Stimulated activated CD8-positive, alpha-beta memory T cell treated with anti-CD3 and anti-CD28 coated beads, Interleukin-2, amount 100 ng/mL, for 48 hours (primary cell): ENCODE measurements around the gene KIAA1328.
"Not testable (repeated sequence)": the region's sequence is repeated elsewhere in the genome, so short reads cannot be mapped to it uniquely, and the experiment has no call there.

ENCODE experiments used
- DNase-seq, 2 donors: peaks; one replicate each; pipeline ENCODE4 v3.0.0-alpha.2; 2020; ENCODE audit warnings: low read depth in 2 of 2

The KIAA1328 gene

DNA sequence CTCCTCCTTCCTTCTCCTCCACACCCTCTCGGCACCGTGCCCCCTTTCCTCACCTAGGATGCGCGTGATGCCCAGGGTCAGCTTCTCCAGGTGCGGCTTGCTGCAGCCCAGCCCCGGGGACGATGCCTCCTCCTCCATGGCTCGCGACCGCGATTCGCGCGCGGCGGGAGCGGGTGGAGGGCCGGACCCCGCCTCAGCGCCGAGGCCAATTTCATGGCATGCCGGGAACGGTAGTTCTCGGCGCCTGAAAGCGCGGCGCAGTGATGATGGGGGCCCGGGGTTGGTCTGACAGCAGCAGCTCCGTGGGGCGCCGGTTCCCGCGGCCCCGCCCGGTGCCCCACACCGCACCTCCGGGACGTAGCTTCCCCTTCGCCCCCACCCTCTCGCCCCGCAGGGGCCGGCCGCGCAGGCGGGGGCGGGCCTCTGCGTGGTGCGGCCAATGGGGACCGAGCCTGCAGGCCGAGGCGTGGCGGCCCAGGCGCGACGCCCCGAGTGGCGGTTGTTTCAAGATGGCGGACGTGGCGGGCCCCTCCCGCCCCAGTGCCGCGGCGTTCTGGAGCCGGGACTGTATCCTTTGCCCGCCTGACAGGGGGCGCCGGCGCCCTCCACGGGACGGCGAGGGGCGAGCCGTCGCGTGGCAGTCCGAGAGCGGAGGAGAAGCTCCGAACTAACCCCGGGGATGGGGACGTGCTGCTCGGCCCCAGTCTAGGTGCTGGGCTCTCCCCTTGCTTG, at the start of gene KIAA1328, which contains the start of gene TPGS2:
Gene KIAA1328, plus strand, starts transcription at position 498 of the 732 bp plus-strand sequence. Its CDS starts 12 bp downstream, at position 510.
Gene TPGS2, minus strand, starts transcription at position 373 of the 732 bp plus-strand sequence. Its CDS starts 235 bp downstream, at position 138.
- peak; percentile 79 to 81 for DNase-seq

DNA sequence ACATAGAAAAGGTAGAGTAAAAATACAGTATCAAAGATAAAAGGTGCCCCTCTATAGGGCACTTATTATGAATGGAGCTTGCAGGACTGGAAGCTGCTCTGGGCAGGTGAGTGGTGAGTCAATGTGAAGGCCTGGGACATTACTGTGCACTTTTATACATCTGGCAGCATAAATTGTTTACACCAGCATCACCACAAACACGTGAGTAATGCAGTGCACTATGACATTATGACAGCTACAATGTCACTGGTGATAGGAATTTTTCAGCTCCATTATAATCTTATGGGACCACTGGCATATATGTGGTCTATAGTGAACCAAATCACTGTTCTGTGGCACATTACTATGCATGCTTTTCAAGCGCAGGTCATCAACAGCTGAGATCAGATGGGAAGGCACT, 48.2 kb upstream of the KIAA1328 start:
- no peak for DNase-seq

DNA sequence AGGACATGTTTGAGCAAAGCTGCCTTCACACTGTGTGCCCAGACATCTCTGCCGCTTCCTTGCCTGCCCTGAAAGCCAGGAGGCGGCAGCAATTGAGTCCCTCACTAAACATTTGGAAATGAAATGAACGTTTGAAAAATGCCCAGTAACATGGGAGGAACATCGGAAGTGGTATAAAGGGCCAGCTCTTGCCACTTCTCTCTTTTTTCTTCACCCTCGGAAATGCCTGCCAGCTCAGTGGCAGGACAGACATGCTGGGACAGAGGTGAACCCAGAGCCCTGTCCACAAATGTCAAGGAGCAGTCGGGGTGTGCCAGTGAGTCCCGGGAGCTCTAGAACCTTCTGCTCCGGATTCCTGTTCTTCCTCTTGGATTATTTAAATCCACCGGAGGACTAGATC, 46.2 kb upstream of the KIAA1328 start:
- no peak for DNase-seq

DNA sequence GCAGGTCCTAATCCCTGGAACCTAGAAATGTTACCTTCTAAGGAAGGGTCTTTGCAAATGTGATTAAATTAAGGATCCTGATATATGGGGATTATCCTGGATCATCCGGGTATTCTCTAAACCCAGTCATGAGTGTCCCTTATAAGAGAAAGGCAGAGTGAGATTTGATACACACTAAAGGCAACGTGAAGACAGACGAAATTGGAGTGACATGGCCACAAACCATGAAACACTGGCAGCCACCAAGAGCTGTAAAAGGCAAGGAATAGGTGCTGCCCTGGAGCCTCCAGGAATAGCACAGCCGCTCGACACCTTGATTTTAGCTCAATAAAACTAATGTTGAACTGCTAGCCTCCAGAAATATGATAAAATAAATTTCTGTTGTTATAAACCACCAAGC, 45.1 kb upstream of the KIAA1328 start:
- DNase-seq: no peak

DNA sequence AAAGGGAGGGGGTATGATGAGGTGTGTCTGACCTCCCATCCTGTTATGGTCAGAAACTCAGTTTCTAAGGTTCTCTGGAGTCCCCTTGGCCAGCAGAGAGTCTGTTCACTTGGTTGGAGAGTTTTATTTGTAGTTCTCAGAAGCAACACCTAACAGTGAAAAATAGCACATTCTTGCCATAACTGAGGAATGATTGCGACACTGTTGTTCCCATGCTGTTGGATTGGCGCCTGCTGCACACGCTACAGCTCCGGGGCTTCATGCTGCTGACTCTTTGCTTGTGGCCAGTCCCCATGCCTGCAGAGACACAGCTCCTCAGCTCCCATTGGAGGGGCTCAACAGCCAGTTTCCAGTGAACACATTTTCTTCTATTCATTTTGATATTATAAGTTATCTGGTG, 42.2 kb upstream of the KIAA1328 start:
- DNase-seq: no peak

DNA sequence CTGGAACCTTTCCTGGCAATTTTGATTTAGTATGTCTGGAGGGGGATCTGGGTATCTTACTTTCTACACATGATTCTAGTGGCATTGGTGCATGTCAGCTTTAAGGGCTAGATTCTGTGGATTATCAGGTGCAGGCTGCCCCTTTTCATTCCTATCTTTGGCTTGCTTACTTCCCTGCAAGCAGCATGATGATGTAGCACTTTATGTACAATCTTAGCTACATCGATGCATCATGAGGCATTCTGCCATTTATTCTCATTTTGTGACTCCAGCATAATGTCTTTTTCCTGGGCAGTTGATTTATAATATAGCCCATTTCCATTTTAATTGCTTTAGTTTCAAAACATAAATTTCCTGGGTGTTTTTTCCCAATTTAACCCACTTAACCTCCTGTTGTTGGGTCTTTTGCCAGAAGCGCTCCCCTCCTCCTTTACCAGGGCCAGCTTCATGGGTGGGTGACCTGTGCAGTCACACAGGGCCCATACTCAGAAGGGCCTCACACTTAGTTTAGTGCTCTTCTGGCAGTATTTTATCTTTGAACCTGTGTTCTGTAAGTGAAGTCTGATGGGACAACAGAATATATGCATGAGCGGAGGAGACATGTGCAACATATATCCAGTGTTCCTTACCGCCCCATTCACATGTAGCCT, 36.2 kb upstream of the KIAA1328 start:
- no peak for DNase-seq

DNA sequence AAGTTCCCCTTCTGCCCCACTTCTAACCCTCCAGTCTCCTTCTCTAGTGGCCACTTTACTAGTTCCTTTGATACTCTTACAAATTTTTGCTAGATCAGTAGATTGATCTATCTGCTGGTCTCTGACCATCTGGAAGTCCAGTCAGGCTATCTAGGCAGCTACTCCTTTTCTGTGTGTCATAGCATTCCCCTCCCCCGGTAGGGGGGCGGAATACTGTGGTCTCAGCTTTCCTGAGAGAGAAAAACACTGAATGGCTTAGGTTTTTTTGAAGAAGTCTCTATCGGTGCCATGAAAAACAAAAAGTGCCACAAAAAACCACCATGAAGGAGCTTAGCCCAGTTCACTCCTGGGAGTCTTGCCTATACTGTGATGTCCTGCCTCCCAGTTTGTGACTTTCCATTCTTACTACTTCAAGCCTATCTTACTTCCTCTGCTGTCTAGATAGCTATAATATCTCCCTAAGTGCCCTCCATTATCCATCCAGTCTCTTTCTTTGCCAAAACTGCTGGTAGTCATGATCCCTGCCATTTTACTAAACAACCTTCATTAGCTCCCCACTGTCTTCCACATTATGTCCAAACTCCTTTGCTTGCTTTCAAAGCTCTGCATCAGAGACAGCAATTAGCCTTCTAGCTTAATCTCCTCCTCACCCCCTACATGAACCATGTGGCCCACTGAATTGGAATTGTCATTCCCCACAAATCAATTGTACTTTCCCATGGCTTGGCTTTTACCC, 30.0 kb upstream of the KIAA1328 start:
- no peak for DNase-seq

DNA sequence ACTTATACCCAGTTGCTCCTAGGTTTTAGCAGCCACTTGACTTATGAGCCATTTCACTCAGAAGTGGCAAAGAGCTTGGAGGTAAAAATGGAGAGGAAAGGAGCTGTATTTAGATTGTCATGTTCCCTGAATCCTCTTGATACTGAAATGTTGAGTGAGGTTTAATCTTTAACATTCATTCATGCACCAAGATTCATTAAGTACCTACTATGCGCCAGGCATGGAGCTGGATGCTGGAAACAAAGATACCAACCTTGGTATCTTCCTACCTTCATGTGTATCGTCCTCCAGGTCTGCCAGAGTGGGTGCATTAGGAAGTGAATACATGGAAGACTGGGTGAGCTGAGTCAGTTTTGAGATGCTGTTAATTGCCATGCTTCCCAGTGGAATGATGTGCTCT, 23.8 kb upstream of the KIAA1328 start:
- DNase-seq: no peak

DNA sequence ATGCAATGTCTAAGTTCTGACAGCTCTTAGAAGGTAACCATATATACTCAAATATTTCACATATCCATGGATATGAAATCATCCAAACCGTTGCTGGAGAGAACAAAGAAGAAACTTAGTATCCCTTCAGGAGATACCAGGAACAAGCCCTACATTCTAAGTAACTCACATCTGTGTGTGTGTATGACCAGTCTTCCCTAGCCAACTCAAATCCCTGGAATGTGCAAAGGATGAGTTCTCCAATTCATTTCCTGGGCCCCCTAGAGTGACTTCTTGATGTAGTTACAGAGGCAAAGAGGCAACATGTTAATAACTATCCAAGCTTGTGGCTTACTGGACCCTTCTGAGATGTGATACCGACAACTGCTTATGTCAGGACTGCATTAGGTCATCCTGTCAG, 20.2 kb upstream of the KIAA1328 start:
- no peak for DNase-seq

DNA sequence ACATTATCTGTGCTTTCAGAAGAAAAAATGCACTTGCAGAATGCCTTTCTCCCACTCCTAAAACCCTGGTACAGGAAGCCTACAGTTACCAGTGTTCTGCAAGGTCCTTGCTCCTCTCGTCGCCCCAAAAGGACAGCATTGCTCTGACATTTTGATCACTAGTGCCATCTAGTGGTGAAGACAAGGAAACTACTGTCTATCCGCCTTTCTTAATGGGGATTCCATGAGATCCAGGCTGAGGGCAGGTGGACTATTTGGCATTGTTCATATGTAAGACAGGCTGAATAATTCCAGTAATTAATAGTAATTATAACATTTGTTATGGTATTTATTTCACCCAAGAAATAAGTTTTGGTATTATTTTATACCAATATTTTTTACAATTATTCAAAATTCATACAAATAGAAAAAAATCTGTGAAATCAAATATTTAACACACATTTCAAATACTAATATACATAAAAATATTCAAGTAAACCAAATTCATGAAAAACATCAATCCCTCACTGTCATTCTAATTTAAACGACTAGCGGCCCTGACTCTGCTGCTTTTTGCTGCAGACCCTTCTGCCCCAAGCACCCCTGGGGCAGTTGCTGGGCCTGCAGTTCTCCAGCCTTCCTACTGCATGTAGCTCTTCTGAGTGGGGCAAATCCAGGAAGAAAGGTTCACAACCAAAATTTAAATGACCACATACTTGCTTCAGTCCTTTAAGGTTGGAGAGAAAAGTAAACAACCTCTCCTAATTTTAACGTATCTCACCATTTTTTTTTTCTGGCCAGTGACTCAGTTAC, 19.1 kb upstream of the KIAA1328 start:
- DNase-seq: no peak

DNA sequence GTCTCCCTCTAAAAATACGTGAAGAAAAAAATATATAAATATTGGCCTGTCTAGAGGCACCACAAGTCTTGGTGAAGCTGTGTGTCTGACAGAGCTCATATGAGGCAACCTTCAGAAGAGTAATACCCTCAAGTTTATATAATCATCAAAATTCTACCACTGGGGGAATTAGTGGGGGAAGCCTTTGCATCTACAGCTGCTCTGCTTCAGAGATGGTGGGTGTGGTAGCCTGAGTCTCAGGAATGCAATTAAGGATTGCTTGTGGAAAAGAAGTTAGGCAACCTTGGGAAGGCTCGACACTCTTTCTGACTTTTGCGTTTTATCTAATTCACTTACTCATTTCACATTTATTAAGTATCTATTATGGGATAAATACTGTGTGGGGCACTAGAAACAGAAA, 17.5 kb upstream of the KIAA1328 start:
- no peak for DNase-seq

DNA sequence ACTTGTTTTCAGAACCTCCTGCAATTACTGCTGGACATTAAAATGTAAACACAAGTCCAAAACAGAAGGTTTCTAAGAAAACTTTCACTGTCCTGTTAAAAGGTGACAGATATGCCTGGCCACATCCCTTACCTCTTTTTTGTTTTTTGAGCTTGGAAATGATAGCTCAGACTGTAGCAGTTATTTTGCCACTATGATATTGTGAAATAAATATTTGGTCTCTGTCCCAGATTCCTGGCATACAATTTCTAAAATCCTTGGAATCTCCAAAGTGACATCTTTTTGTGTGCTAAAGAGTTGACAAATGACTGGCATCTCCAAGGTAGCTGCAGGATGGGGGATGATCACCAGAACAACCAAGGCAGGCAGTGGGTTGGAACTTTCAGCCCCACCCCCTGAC, 17.0 kb upstream of the KIAA1328 start:
- DNase-seq: no peak

DNA sequence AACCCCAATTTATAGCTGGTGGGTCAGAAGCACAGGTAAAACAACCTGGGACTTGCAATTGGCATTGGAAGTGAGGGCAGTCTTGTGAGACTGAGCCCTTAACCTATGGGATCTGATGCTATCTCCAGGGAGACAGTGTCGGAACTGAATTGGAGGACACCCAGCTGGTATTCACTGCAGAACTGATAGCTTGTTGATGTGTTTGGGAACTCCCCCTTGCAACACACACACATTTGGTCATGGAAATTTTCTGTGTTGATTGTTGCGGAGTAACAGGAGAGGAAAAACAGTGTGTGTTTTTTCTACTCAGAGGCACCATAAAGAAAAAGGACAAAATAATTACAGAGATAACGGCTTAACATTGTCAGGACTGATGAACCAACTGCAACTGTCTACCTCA, 16.2 kb upstream of the KIAA1328 start:
- DNase-seq: no peak

DNA sequence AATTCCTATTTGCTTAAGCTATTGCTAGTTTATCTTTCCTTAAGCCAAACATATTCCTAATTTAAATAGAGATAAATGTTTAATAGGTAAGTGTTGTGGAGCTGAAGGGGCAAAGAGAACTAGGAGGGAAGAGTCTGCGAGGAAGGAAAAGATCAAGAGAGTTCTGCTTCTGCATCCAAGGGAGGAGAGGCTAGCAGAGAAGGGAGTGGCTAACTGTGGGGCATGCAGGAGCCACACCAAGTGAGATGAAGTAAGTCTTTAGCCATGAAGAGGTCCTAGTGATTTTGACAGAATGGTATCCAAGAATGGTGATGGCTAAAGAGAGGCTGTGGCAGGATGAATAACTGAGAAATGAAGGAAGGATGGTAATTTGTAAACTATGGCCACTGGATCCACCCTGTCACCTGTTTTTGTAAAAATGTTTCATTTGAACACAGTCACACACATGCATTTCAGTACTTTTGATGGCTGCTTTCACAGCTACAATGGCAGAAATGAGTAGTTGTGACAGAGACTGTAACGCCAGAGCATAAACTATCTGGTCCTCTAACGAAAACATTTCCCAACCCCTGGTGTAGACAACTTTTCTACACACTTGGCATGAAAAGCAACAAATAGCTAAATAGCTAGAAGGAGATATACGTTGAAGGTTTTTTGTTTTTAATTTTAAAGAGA, 15.7 kb upstream of the KIAA1328 start:
- no peak for DNase-seq

DNA sequence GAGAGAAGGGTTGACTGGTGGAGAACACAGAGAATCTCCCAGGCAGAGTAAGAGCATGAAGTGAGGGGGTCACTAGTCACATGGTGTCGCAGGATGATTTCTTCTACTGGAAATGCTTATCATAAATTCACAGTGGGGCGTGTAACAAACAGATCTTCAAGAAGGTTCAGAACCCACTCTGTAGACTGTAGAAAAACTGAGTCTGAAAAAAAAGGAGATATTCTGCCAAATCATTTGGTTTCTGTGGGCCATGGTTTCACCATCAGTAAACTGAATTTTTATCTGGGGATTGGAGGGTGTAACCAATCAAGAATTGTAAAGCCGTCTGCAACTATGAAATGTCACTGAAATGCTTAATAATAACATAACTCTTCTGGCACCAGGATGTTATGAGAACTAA, 15.1 kb upstream of the KIAA1328 start:
- DNase-seq: no peak

DNA sequence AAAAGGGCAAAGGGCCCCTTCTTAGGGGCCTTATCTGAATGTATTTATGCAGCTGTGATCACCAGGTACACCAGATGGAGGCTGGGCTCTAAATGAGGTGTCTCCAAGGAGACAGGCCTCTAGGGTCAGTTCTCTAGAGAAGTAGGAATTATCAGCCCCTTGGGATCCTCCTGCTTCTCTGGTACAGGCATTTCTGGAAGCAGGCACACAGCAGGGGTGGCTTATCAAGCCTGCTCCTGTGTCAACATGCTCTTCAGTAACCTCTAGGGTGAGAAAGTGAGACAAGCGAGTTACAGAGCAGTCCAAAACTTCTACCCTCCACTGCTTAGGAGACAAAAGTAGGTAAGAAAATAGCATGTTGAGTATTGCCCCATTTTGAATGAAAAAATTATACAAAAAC, 13.9 kb upstream of the KIAA1328 start:
- no peak for DNase-seq

DNA sequence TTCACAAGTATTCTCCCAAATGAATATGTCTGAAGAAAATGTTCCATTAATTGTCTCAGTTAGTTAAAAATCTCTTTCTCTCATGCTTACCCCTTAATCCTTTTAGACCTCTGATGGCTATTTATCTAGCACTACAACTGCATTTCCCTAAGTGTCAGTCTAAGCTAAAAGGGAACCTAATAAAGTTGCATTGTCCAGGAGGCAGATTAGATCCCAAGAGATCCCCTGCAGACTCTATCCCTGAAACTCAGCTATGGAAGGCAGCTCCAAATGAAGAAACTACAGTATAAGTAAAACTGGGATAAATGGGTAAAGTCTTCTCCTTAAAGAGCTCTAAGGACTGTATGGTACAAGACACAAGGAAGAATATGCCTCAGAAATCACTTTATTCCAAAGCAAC, 12.8 kb upstream of the KIAA1328 start:
- DNase-seq: not testable (repeated sequence)

DNA sequence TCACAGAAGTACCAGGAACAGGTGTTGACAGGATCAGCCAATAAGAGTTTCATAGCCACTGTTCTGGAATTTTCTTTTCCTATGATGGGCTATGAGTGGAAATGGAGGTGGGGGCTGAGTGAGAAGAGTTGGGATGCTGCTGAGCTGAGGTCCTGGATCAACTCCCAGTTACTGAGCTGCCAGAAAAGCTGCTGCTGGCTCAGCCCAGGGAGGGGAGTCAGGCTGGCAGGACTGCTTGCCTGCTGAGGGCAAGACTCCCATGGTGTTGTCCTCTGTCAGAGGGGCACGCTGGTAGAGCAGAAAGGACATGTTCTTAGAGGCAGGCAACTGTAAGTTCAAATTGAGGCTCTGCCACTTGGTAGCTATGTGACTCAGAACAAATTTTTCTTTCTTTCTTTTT, 11.9 kb upstream of the KIAA1328 start:
- DNase-seq: no peak

DNA sequence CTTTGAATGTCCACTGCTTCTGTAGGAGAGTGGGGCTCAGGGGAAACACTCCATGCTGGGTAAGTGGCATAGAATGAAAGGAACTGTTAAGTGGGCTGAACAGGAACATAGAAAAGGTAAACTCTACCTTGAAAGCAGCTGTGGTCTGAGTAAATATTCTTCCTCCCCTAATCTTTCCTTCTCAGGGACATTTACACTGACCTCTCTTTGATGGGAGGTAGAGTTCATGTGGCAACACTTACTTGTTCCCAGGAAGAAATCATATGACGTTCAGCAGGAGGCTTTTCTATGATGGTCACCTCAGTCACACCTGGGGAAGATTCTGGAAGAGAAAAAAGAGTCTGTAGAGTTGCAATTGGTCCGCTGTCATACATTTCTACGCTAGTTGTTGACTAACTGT, 10.3 kb upstream of the KIAA1328 start:
- DNase-seq: no peak

DNA sequence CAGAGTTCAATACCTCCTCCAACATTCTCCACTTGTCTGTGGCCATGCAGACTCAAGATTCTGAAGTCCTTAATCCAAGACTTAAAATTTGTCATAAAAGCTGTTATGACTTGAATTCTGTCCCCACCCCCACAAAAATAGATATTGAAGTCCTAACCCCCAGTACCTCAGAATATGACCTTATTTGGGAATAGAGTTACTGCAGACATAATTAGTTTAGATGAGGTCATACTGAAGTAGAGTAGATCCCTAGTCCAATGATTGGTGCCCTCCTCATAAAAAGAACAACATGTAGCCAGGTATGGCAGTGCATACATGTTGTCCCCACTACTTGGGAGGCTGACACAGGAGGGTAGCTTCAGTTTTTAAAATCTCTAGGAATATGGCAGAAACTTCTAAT, 9.3 kb upstream of the KIAA1328 start:
- no peak for DNase-seq

DNA sequence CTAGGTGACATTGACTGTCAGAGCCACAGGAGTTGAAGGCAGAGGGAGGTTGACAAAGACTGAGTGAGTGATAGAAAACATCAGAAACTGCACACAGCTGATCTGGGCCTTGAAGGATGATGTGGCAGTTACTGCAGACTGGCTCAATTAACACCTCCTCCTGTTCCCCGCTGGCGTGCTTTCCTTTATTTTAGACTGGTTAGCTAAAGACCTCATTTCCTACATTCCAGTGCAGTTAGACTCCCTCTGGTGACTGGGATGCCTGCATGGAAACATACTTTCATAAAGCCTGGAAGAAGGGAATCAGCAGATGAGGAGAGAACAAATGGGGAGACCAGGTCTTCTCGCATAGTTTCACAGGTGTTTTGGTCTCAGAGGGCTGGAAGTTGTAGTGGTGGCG, 7.2 kb upstream of the KIAA1328 start:
- DNase-seq: no peak
